Panc1 (cell line): Measurements from ENCODE around the gene LIMCH1. TPM values are rescaled to one million over a fixed set of nuclear protein-coding genes. Genes with fewer than 3 reads are reported as not detected.
"Not testable (repeated sequence)": the region's sequence is repeated elsewhere in the genome, so short reads cannot be mapped to it uniquely, and the experiment has no call there.

ENCODE experiments used
- ATAC-seq: fragments of 200-7000 bp; cut with Tn5 transposase; 2 replicates; pipeline ENCODE4 v1.9.1; 2020; ENCODE audit warnings: mild to moderate bottlenecking, moderate library complexity
- Bru-seq: library from RNA; stranded (reverse); fragments of 400-500 nt; gene quantifications from one replicate; lab custom pipeline; 2021; lab: Mats Ljungman, UMichigan
- BruChase-seq, 2 experiments: library from RNA; stranded (reverse); fragments of 400-500 nt; gene quantifications; one replicate each; lab custom pipeline; 2021; lab: Mats Ljungman, UMichigan
- BruUV-seq: library from RNA; stranded (reverse); fragments of 400-500 nt; replicated peaks from 2 replicates; lab custom pipeline; 2021; lab: Mats Ljungman, UMichigan
- CTCF ChIA-PET: fragments of 300-600 bp; sonication (Branson Sonifier 250); formaldehyde crosslinking; loops from one replicate; lab custom pipeline; 2022; ENCODE audit warnings: antibody characterized with exemption; lab: Charles Lee
- POLR2A ChIA-PET: fragments of 300-600 bp; sonication (Branson Sonifier 250); formaldehyde crosslinking; loops from one replicate; lab custom pipeline; 2022; ENCODE audit warnings: antibody characterized with exemption; lab: Charles Lee
- DNase-seq: peaks from one replicate; pipeline ENCODE4 v3.0.0-alpha.2; 2010; ENCODE audit warnings: low read depth, low spot score
- H3K27ac ChIP-seq: 2 replicates; pipeline ENCODE4 v1.5.1; 2011; ENCODE audit warnings: mild to moderate bottlenecking, low read length, inconsistent platforms
- H3K27me3 ChIP-seq: fragments of 200-500 bp; sonication (Bioruptor generic); 2 replicates; pipeline ENCODE4 v1.6.0; 2014; ENCODE audit warnings: low read length, inconsistent platforms; ENCODE audit not compliant: control insufficient read depth, insufficient read depth
- H3K36me3 ChIP-seq: fragments of 200-500 bp; sonication (Bioruptor generic); 2 replicates; pipeline ENCODE4 v1.5.1; 2014; ENCODE audit warnings: inconsistent platforms, mild to moderate bottlenecking, low read length, moderate library complexity; ENCODE audit not compliant: control insufficient read depth, insufficient read depth
- H3K4me1 ChIP-seq: 2 replicates; pipeline ENCODE4 v1.5.1; 2011; ENCODE audit warnings: inconsistent platforms, mild to moderate bottlenecking, low read length, moderate library complexity; ENCODE audit not compliant: control insufficient read depth, insufficient read depth
- H3K4me3 ChIP-seq, 2 experiments: 2 replicates each; pipeline ENCODE4 v1.5.1; 2011 to 2012; ENCODE audit warnings: low read depth in 2 of 2, low read length in 2 of 2, mild to moderate bottlenecking in 2 of 2, inconsistent platforms in 1 of 2, moderate library complexity in 1 of 2
- H3K9me3 ChIP-seq: fragments of 200-500 bp; sonication (Bioruptor generic); 2 replicates; pipeline ENCODE4 v1.5.1; 2014; ENCODE audit warnings: low read depth, mild to moderate bottlenecking, inconsistent platforms, low read length, moderate library complexity; ENCODE audit not compliant: control insufficient read depth, insufficient read depth
- POLR2AphosphoS5 ChIP-seq: IDR thresholded peaks from 2 replicates; pipeline ENCODE4 v1.6.1; 2012; ENCODE audit warnings: mild to moderate bottlenecking, low read depth, low read length, moderate library complexity
- SIN3A ChIP-seq: IDR thresholded peaks from 2 replicates; pipeline ENCODE4 v1.6.1; 2012; ENCODE audit warnings: low read depth, mild to moderate bottlenecking, low read length, moderate library complexity, borderline replicate concordance; ENCODE audit not compliant: insufficient read depth
- TCF7L2 ChIP-seq: IDR thresholded peaks from 2 replicates; pipeline ENCODE4 v1.6.1; 2011; ENCODE audit warnings: mild to moderate bottlenecking, low read depth, low read length, inconsistent platforms
- in situ Hi-C: cut with HindIII; loops from 2 replicates; pipeline ENCODE4 v1.10.0; 2016; ENCODE audit warnings: low sequenced_read_pairs, low pct_unique_long_range_greater_than_20kb
- intact Hi-C: fragments of 100-400 bp; cut with micrococcal nuclease; formaldehyde crosslinking; loops from one replicate; pipeline ENCODE4 v1.10.0; 2022; ENCODE audit not compliant: unreplicated experiment
- long read RNA-seq: library from polyadenylated mRNA; unstranded; transcript quantifications from one replicate; pipeline ENCODE4 v2.0.0, GENCODE V29; 2021; ENCODE audit not compliant: unreplicated experiment
- polyA plus RNA-seq: library from polyadenylated mRNA; unstranded; fragments of >200 nt; gene quantifications from one replicate; pipeline ENCODE4 v1.2.1, GENCODE V29; 2012; ENCODE audit warnings: missing spikeins; ENCODE audit not compliant: insufficient read length
- total RNA-seq: library from RNA; stranded (reverse); gene quantifications from one replicate; pipeline ENCODE4 v1.2.1, GENCODE V29; 2021; ENCODE audit not compliant: unreplicated experiment
- TF ChIP-seq, protein P1 (sequence below): fragments of 450-650 bp; IDR thresholded peaks from 2 replicates; pipeline ENCODE4 v1.5.1; 2017; ENCODE audit warnings: mild to moderate bottlenecking
- TF ChIP-seq, protein P2 (sequence below), 2 experiments: IDR thresholded peaks; 2 replicates each; pipeline ENCODE4 v1.6.1; 2011 to 2012; ENCODE audit warnings: low read depth in 2 of 2, control low read depth in 1 of 2, low read length in 1 of 2, mild to moderate bottlenecking in 1 of 2, moderate library complexity in 1 of 2; ENCODE audit not compliant: insufficient read depth in 1 of 2

The LIMCH1 gene, protein sequence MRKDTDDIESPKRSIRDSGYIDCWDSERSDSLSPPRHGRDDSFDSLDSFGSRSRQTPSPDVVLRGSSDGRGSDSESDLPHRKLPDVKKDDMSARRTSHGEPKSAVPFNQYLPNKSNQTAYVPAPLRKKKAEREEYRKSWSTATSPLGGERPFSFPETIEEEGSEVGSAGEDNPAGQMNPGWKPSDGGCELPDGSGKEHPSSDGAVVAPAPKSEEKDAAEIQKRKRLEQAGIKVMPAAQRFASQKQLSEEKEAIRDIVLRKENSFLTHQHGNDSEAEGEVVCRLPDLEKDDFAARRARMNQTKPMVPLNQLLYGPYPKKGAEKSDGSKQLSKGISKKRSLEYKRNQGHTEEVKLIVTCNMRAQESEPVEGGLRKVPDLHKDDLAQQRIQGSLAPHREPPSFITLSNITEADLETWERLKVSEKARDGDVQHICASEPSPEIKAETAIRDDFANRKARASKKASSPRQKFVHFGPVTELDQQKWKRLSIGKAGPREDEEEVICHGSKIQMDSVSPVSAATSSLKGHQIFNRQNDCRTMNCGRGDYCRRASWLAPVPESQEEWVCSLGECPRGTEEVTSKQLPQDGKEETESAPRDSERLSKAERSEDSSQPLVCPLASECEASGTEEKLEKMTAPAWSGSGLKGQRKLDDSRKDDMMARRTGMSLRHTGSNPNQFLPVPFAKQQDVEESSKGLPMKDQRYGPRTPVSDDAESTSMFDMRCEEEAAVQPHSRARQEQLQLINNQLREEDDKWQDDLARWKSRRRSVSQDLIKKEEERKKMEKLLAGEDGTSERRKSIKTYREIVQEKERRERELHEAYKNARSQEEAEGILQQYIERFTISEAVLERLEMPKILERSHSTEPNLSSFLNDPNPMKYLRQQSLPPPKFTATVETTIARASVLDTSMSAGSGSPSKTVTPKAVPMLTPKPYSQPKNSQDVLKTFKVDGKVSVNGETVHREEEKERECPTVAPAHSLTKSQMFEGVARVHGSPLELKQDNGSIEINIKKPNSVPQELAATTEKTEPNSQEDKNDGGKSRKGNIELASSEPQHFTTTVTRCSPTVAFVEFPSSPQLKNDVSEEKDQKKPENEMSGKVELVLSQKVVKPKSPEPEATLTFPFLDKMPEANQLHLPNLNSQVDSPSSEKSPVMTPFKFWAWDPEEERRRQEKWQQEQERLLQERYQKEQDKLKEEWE (N-terminal part only)
- total RNA-seq (3.3 TPM), Bru-seq, nascent RNA (percentile 34 among the genes with signal in this experiment), BruChase-seq, experiment 1, labeled RNA remaining after a 2-hour chase (percentile 28 among the genes with signal in this experiment), BruChase-seq, experiment 2, labeled RNA remaining after a 6-hour chase (percentile 31 among the genes with signal in this experiment)
- 0.61 TPM for polyA plus RNA-seq
- long read RNA-seq, full-length matches to known transcripts = 3 of 7 reads
- long read RNA-seq, partial matches to known transcripts = 3 of 7 reads
- long read RNA-seq, other reads (novel, unspliced or antisense) = 1 of 7 reads

DNA sequence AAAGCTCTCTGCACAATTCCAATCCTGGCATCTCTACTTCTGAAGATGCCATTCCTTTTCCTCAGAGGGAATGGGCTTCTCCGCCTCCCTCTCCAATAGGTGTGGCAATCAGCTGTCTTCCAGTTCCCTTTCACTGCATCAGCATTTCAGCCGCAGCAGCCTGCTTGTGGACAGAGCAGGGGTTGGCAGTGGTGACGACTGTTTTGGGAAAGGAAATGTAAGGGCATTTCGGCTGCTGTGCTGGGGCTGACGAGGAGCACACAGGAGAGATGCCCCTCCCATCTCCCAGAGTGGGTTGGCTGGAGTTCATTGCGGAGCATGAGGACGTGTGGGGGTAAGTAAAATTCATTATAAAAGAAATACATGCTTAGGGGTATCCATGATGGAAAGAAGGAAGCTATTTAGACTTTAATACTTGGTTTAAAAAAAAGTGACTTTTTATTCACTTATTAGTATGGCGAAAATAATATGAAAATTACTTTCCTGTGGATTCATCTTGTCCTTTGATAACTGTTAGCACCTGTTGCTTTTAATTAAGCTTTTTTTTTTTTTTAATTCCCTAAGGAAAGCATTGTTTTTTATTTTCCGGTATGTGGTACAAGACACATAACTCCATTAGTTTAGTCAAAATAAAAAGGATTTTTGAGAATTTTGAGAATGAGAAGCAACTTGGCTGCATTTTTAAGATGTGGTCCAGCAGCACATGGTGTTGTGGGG lies at the start of gene LIMCH1:
Gene LIMCH1, plus strand, starts transcription at position 141 of the 717 bp plus-strand sequence. CDS start 67,839 bp downstream, outside the sequence.
- intact Hi-C loops = no loop called here
- POLR2A ChIA-PET = no interaction called here
- in situ Hi-C loops = no loop called here
- CTCF ChIA-PET = no interaction called here
- H3K4me3 ChIP-seq = no peak within 1 kb of the TSS
- no peaks in the 10 kb centered on the region; the same call in 1 of the 2 replicates for H3K27me3 ChIP-seq
- no peak within 1 kb of the TSS for H3K27ac ChIP-seq
- ATAC-seq = no peak
- no TSS peak for BruUV-seq
- no peak for DNase-seq
- H3K9me3 ChIP-seq = no peaks in the 10 kb centered on the region
- H3K4me1 ChIP-seq = no peaks in the 10 kb centered on the region
- no peaks in the 10 kb centered on the region for H3K36me3 ChIP-seq
- TF ChIP-seq TCF7L2 (no peak), POLR2AphosphoS5 (no peak), SIN3A (no peak)
- TF ChIP-seq, protein P1, sequence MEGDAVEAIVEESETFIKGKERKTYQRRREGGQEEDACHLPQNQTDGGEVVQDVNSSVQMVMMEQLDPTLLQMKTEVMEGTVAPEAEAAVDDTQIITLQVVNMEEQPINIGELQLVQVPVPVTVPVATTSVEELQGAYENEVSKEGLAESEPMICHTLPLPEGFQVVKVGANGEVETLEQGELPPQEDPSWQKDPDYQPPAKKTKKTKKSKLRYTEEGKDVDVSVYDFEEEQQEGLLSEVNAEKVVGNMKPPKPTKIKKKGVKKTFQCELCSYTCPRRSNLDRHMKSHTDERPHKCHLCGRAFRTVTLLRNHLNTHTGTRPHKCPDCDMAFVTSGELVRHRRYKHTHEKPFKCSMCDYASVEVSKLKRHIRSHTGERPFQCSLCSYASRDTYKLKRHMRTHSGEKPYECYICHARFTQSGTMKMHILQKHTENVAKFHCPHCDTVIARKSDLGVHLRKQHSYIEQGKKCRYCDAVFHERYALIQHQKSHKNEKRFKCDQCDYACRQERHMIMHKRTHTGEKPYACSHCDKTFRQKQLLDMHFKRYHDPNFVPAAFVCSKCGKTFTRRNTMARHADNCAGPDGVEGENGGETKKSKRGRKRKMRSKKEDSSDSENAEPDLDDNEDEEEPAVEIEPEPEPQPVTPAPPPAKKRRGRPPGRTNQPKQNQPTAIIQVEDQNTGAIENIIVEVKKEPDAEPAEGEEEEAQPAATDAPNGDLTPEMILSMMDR = no peak
- TF ChIP-seq, protein P2, sequence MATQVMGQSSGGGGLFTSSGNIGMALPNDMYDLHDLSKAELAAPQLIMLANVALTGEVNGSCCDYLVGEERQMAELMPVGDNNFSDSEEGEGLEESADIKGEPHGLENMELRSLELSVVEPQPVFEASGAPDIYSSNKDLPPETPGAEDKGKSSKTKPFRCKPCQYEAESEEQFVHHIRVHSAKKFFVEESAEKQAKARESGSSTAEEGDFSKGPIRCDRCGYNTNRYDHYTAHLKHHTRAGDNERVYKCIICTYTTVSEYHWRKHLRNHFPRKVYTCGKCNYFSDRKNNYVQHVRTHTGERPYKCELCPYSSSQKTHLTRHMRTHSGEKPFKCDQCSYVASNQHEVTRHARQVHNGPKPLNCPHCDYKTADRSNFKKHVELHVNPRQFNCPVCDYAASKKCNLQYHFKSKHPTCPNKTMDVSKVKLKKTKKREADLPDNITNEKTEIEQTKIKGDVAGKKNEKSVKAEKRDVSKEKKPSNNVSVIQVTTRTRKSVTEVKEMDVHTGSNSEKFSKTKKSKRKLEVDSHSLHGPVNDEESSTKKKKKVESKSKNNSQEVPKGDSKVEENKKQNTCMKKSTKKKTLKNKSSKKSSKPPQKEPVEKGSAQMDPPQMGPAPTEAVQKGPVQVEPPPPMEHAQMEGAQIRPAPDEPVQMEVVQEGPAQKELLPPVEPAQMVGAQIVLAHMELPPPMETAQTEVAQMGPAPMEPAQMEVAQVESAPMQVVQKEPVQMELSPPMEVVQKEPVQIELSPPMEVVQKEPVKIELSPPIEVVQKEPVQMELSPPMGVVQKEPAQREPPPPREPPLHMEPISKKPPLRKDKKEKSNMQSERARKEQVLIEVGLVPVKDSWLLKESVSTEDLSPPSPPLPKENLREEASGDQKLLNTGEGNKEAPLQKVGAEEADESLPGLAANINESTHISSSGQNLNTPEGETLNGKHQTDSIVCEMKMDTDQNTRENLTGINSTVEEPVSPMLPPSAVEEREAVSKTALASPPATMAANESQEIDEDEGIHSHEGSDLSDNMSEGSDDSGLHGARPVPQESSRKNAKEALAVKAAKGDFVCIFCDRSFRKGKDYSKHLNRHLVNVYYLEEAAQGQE (IDR thresholded peaks at IDR 0.05; ENCODE audit: insufficient read depth in 1 of 2, low read depth in 2 of 2, low read length in 1 of 2) = no peak

GRCh38 chr4:41491081-41491576 lies 46.8 kb upstream of the LIMCH1 start:
- H3K36me3 ChIP-seq, CTCF ChIA-PET, H3K9me3 ChIP-seq, intact Hi-C loops, H3K4me3 ChIP-seq, BruUV-seq, H3K4me1 ChIP-seq, ATAC-seq, in situ Hi-C loops, H3K27me3 ChIP-seq, POLR2A ChIA-PET, DNase-seq, H3K27ac ChIP-seq: not testable (repeated sequence)
